ENCODE data around the gene SLC25A20.

GRCh38 chr3:48897460-48898376, 964 bp downstream of the SLC25A20 start:
- TF ChIP-seq, protein P1, sequence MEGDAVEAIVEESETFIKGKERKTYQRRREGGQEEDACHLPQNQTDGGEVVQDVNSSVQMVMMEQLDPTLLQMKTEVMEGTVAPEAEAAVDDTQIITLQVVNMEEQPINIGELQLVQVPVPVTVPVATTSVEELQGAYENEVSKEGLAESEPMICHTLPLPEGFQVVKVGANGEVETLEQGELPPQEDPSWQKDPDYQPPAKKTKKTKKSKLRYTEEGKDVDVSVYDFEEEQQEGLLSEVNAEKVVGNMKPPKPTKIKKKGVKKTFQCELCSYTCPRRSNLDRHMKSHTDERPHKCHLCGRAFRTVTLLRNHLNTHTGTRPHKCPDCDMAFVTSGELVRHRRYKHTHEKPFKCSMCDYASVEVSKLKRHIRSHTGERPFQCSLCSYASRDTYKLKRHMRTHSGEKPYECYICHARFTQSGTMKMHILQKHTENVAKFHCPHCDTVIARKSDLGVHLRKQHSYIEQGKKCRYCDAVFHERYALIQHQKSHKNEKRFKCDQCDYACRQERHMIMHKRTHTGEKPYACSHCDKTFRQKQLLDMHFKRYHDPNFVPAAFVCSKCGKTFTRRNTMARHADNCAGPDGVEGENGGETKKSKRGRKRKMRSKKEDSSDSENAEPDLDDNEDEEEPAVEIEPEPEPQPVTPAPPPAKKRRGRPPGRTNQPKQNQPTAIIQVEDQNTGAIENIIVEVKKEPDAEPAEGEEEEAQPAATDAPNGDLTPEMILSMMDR (conservative IDR thresholded peaks at IDR 0.05; ENCODE audit: low read length), result peak; percentile 32
- TF ChIP-seq EZH2phosphoT487 (IDR thresholded peaks at IDR 0.05; ENCODE audit: borderline replicate concordance), result no peak
